Stimulated activated naive B cell treated with anti-CD40 and anti-IgM and Interleukin-4, amounts not matched to agents 10 μg/mL and 1 μg/mL and 100 μg/mL, for 72 hours (primary cell): Measurements from ENCODE around the gene RFXANK.

Source experiments
- ATAC-seq, 2 donors: fragments of 150-1000 bp; cut with Tn5 transposase; replicated peaks; 2 replicates each; pipeline ENCODE4 v1.10.0; 2021; ENCODE audit warnings: moderate library complexity in 1 of 2
- DNase-seq: peaks from one replicate; pipeline ENCODE4 v3.0.0; 2021
- H3K27ac Mint-ChIP-seq: one replicate; pipeline ENCODE4 v1.8.0; 2022; ENCODE audit warnings: mild to moderate bottlenecking, mixed read lengths
- H3K27me3 Mint-ChIP-seq, 2 donors: one replicate each; pipeline ENCODE4 v1.8.0; 2022; ENCODE audit warnings: mixed read lengths in 2 of 2
- H3K36me3 Mint-ChIP-seq, 2 donors: one replicate each; pipeline ENCODE4 v1.8.0; 2022; ENCODE audit warnings: mixed read lengths in 2 of 2, mild to moderate bottlenecking in 1 of 2
- H3K4me1 Mint-ChIP-seq, 2 donors: one replicate each; pipeline ENCODE4 v1.8.0; 2022; ENCODE audit warnings: mixed read lengths in 2 of 2, mild to moderate bottlenecking in 1 of 2
- H3K4me3 Mint-ChIP-seq, 2 donors: one replicate each; pipeline ENCODE4 v1.8.0; 2022; ENCODE audit warnings: mild to moderate bottlenecking in 2 of 2, mixed read lengths in 2 of 2, moderate library complexity in 1 of 2
- H3K9me3 Mint-ChIP-seq, 2 donors: one replicate each; pipeline ENCODE4 v1.8.0; 2022; ENCODE audit warnings: mixed read lengths in 2 of 2, mild to moderate bottlenecking in 1 of 2

RFXANK gene

GRCh38 chr19:19205416-19206410 is 13.7 kb downstream of the RFXANK start:
- Mint-ChIP-seq H3K4me1 (peaks cover 24 to 49% of the 10 kb centered on the region in 2 donors), H3K27ac (no peak overlapping the region), H3K9me3 (peaks cover 8% of the 10 kb centered on the region in 2 donors), H3K27me3 (peaks cover 14 to 18% of the 10 kb centered on the region in 2 donors), H3K36me3 (peaks cover 3 to 11% of the 10 kb centered on the region in 2 donors), H3K4me3 (no peak overlapping the region)
- ATAC-seq, result no peak
- DNase-seq, result no peak

- peaks cover 23 to 28% of the 10 kb centered on the region in 2 donors for H3K27me3 Mint-ChIP-seq
- H3K4me3 Mint-ChIP-seq, result no peak overlapping the region
- DNase-seq (no peak), ATAC-seq (no peak)
- H3K36me3 Mint-ChIP-seq, result peaks cover 0 to 15% of the 10 kb centered on the region in 2 donors
- H3K27ac Mint-ChIP-seq, result no peak overlapping the region
- peaks cover 8% of the 10 kb centered on the region in 2 donors for H3K9me3 Mint-ChIP-seq
- peaks cover 23 to 42% of the 10 kb centered on the region in 2 donors for H3K4me1 Mint-ChIP-seq
Observed at GRCh38 chr19:19206938-19207337, 14.9 kb downstream of the RFXANK start.

- DNase-seq (no peak), ATAC-seq (no peak)
- Mint-ChIP-seq H3K36me3 (peaks cover 0 to 7% of the 10 kb centered on the region in 2 donors), H3K27me3 (peaks cover 33 to 38% of the 10 kb centered on the region in 2 donors), H3K27ac (no peak overlapping the region), H3K4me1 (peaks cover 19 to 32% of the 10 kb centered on the region in 2 donors), H3K4me3 (no peak overlapping the region), H3K9me3 (peaks cover 8% of the 10 kb centered on the region in 2 donors)
Observed at GRCh38 chr19:19207637-19208572, 15.8 kb downstream of the RFXANK start.

- Mint-ChIP-seq H3K36me3 (peaks cover 0 to 4% of the 10 kb centered on the region in 2 donors), H3K27me3 (peaks cover 47 to 52% of the 10 kb centered on the region in 2 donors), H3K27ac (no peak overlapping the region), H3K9me3 (peaks cover 6 to 8% of the 10 kb centered on the region in 2 donors), H3K4me3 (no peak overlapping the region), H3K4me1 (peaks cover 26 to 40% of the 10 kb centered on the region in 2 donors)
- peak; percentile 31 to 38 for ATAC-seq
- DNase-seq, result no peak
Observed at GRCh38 chr19:19209372-19209771, 17.3 kb downstream of the RFXANK start.

- H3K27ac Mint-ChIP-seq, result no peak within 1 kb of the TSS
- H3K27me3 Mint-ChIP-seq, result peaks cover 64 to 65% of the 10 kb centered on the region in 2 donors
- ATAC-seq, result no peak
- no peak for DNase-seq
- peaks cover 7 to 8% of the 10 kb centered on the region in 2 donors for H3K9me3 Mint-ChIP-seq
- H3K4me1 Mint-ChIP-seq, result peaks cover 24 to 27% of the 10 kb centered on the region in 2 donors
- no peak within 1 kb of the TSS for H3K4me3 Mint-ChIP-seq
- peaks cover 0 to 4% of the 10 kb centered on the region in 2 donors for H3K36me3 Mint-ChIP-seq
Observed at GRCh38 chr19:19211499-19212420, 19.7 kb downstream of the RFXANK start, which contains the start of gene NCAN. Gene NCAN (plus strand): TSS chr19:19211958. CDS start chr19:19216954, 4,996 bp downstream.

- H3K9me3 Mint-ChIP-seq, result peaks cover 4 to 6% of the 10 kb centered on the region in 2 donors
- no peak for ATAC-seq
- peaks cover 61 to 75% of the 10 kb centered on the region in 2 donors for H3K27me3 Mint-ChIP-seq
- H3K27ac Mint-ChIP-seq, result no peak overlapping the region
- no peak for DNase-seq
- H3K36me3 Mint-ChIP-seq, result peaks cover 0 to 4% of the 10 kb centered on the region in 2 donors
- peaks cover 12 to 19% of the 10 kb centered on the region in 2 donors for H3K4me1 Mint-ChIP-seq
- H3K4me3 Mint-ChIP-seq, result no peak overlapping the region
Observed at GRCh38 chr19:19212916-19213315, 20.9 kb downstream of the RFXANK start.

- Mint-ChIP-seq H3K27ac (no peak overlapping the region), H3K36me3 (peaks cover 0 to 4% of the 10 kb centered on the region in 2 donors), H3K9me3 (peaks cover 4 to 6% of the 10 kb centered on the region in 2 donors), H3K27me3 (peaks cover 61 to 75% of the 10 kb centered on the region in 2 donors), H3K4me3 (no peak overlapping the region), H3K4me1 (peaks cover 12 to 18% of the 10 kb centered on the region in 2 donors)
- no peak for DNase-seq
- no peak for ATAC-seq
Observed at GRCh38 chr19:19213426-19214158, 21.5 kb downstream of the RFXANK start.

GRCh38 chr19:19214159-19214490 is 22.1 kb downstream of the RFXANK start:
- Mint-ChIP-seq H3K4me1 (peaks cover 12 to 18% of the 10 kb centered on the region in 2 donors), H3K9me3 (peaks cover 4 to 6% of the 10 kb centered on the region in 2 donors), H3K36me3 (peaks cover 0 to 4% of the 10 kb centered on the region in 2 donors), H3K4me3 (no peak overlapping the region), H3K27me3 (peaks cover 65 to 75% of the 10 kb centered on the region in 2 donors), H3K27ac (no peak overlapping the region)
- ATAC-seq (peak in 1 of 2 donors; percentile 38), DNase-seq (no peak)

GRCh38 chr19:19214892-19215291 is 22.8 kb downstream of the RFXANK start:
- no peak overlapping the region for H3K27ac Mint-ChIP-seq
- H3K36me3 Mint-ChIP-seq, result peaks cover 0 to 4% of the 10 kb centered on the region in 2 donors
- H3K27me3 Mint-ChIP-seq, result peaks cover 60 to 72% of the 10 kb centered on the region in 2 donors
- H3K4me3 Mint-ChIP-seq, result no peak overlapping the region
- DNase-seq (no peak), ATAC-seq (no peak)
- H3K9me3 Mint-ChIP-seq, result peaks cover 4 to 6% of the 10 kb centered on the region in 2 donors
- H3K4me1 Mint-ChIP-seq, result peaks cover 12 to 18% of the 10 kb centered on the region in 2 donors

- DNase-seq (no peak), ATAC-seq (no peak)
- peaks cover 12 to 18% of the 10 kb centered on the region in 2 donors for H3K4me1 Mint-ChIP-seq
- H3K27me3 Mint-ChIP-seq, result peaks cover 55 to 65% of the 10 kb centered on the region in 2 donors
- H3K36me3 Mint-ChIP-seq, result peaks cover 0 to 4% of the 10 kb centered on the region in 2 donors
- no peak overlapping the region for H3K27ac Mint-ChIP-seq
- no peak overlapping the region for H3K4me3 Mint-ChIP-seq
- peaks cover 4 to 6% of the 10 kb centered on the region in 2 donors for H3K9me3 Mint-ChIP-seq
Observed at GRCh38 chr19:19215792-19216191, 23.7 kb downstream of the RFXANK start.

- Mint-ChIP-seq H3K4me1 (peaks cover 11 to 18% of the 10 kb centered on the region in 2 donors), H3K9me3 (peaks cover 4 to 6% of the 10 kb centered on the region in 2 donors), H3K27ac (no peak overlapping the region), H3K36me3 (no peaks in the 10 kb centered on the region), H3K27me3 (peaks cover 44 to 54% of the 10 kb centered on the region in 2 donors), H3K4me3 (no peak overlapping the region)
- no peak for DNase-seq
- ATAC-seq, result peak in 1 of 2 donors; percentile 33
Observed at GRCh38 chr19:19217099-19217498, 25.0 kb downstream of the RFXANK start.

- Mint-ChIP-seq H3K9me3 (peaks cover 4 to 6% of the 10 kb centered on the region in 2 donors), H3K27ac (no peak overlapping the region), H3K27me3 (peaks cover 26 to 39% of the 10 kb centered on the region in 2 donors), H3K4me1 (peaks cover 4 to 9% of the 10 kb centered on the region in 2 donors), H3K36me3 (no peaks in the 10 kb centered on the region), H3K4me3 (no peak overlapping the region)
- no peak for ATAC-seq
- DNase-seq, result no peak
Observed at GRCh38 chr19:19218911-19219310, 26.9 kb downstream of the RFXANK start.
